ENCODE data around the gene HTR5A. TPM values are rescaled to one million over a fixed set of nuclear protein-coding genes. Genes with fewer than 3 reads are reported as not detected.

HTR5A gene
- total RNA-seq, 4 donors from 2014 or later = not detected

DNA sequence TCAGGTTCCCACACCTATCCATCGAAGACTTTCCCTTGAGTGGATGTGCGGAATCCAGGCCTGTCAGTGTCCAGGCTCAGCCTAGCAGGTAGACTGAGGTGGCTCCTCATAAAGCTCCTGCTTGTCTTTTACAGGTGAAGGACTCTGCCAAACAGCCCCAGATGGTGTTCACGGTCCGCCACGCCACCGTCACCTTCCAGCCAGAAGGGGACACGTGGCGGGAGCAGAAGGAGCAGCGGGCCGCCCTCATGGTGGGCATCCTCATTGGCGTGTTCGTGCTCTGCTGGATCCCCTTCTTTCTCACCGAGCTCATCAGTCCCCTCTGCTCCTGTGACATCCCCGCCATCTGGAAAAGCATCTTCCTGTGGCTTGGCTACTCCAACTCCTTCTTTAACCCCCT lies 13.9 kb downstream of the HTR5A start:
- H3K27me3 ChIP-seq = peaks cover 12% of the 10 kb centered on the region
- 85% methylated on average over 14 of the region's 14 CpGs for WGBS
- H3K4me3 ChIP-seq = no peak overlapping the region
- no peaks in the 10 kb centered on the region for H3K36me3 ChIP-seq
- DNase-seq (ENCODE audit: low spot score in 2 of 2) = no peak
- H3K4me1 ChIP-seq = no peaks in the 10 kb centered on the region
- no peak for TF ChIP-seq POLR2AphosphoS5 (IDR thresholded peaks at IDR 0.05)
- TF ChIP-seq, protein P1, sequence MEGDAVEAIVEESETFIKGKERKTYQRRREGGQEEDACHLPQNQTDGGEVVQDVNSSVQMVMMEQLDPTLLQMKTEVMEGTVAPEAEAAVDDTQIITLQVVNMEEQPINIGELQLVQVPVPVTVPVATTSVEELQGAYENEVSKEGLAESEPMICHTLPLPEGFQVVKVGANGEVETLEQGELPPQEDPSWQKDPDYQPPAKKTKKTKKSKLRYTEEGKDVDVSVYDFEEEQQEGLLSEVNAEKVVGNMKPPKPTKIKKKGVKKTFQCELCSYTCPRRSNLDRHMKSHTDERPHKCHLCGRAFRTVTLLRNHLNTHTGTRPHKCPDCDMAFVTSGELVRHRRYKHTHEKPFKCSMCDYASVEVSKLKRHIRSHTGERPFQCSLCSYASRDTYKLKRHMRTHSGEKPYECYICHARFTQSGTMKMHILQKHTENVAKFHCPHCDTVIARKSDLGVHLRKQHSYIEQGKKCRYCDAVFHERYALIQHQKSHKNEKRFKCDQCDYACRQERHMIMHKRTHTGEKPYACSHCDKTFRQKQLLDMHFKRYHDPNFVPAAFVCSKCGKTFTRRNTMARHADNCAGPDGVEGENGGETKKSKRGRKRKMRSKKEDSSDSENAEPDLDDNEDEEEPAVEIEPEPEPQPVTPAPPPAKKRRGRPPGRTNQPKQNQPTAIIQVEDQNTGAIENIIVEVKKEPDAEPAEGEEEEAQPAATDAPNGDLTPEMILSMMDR (IDR thresholded peaks at IDR 0.05) = no peak
- TF ChIP-seq POLR2A (IDR thresholded peaks at IDR 0.05) = no peak
- TF ChIP-seq EP300 (IDR thresholded peaks at IDR 0.05) = no peak
- no peaks in the 10 kb centered on the region for H3K9me3 ChIP-seq
- no peak overlapping the region for H3K27ac ChIP-seq

DNA sequence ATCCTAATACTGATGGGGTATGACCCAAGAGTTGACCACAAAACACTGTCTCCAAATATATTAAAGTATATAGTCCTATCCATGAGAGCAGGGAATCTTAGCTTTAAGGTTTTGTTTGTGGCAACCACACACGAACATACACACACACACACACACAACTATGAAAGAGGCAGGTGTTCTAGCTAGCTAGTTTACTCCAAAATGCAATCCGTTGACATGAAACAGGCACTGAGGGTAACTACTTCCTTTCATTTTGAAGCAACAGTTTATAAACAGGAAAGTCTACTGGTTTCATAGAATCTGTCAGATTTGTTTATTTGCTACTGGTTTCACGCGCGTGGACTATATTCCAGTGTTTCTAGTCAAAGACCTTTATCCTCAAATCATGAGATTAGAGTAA lies 14.8 kb downstream of the HTR5A start:
- 81% methylated on average over 5 of the region's 5 CpGs for WGBS
- no peak for DNase-seq (ENCODE audit: low spot score in 2 of 2)
- Histone ChIP-seq H3K27ac (no peak overlapping the region), H3K4me3 (no peak overlapping the region), H3K36me3 (no peaks in the 10 kb centered on the region), H3K4me1 (no peaks in the 10 kb centered on the region), H3K27me3 (peaks cover 12% of the 10 kb centered on the region), H3K9me3 (no peaks in the 10 kb centered on the region)
- TF ChIP-seq, protein P1 (IDR thresholded peaks at IDR 0.05) = no peak
- TF ChIP-seq POLR2A (IDR thresholded peaks at IDR 0.05) = no peak
- no peak for TF ChIP-seq POLR2AphosphoS5 (IDR thresholded peaks at IDR 0.05)
- TF ChIP-seq EP300 (IDR thresholded peaks at IDR 0.05) = no peak

DNA sequence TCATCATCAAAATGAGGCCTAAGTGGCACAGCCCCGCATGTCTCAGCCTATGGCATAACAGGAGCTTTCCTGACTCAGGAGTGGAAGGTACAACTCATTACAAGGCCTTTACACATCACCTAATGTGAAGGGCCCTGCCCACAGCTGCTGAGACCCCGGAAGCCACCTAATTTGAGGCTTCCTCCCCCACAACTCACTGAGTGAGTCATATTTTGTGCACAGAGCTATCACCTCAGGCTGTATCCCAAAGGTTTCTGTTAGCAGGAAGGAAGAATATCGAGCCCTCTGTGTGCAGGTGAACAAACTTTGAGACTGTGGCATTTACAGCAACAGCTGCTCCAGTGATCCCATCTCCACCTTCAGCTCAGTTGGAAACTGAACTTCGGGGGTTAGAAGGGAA lies 20.6 kb downstream of the HTR5A start:
- peaks cover 8% of the 10 kb centered on the region for H3K27me3 ChIP-seq
- H3K36me3 ChIP-seq = no peaks in the 10 kb centered on the region
- DNase-seq (ENCODE audit: low spot score in 2 of 2) = no peak
- TF ChIP-seq EP300 (IDR thresholded peaks at IDR 0.05) (no peak), POLR2AphosphoS5 (IDR thresholded peaks at IDR 0.05) (no peak), POLR2A (IDR thresholded peaks at IDR 0.05) (no peak)
- TF ChIP-seq, protein P1 (IDR thresholded peaks at IDR 0.05) = no peak
- H3K4me1 ChIP-seq = no peaks in the 10 kb centered on the region
- H3K4me3 ChIP-seq = no peak overlapping the region
- H3K27ac ChIP-seq = no peak overlapping the region
- 60% methylated on average over 3 of the region's 4 CpGs for WGBS
- H3K9me3 ChIP-seq = no peaks in the 10 kb centered on the region

DNA sequence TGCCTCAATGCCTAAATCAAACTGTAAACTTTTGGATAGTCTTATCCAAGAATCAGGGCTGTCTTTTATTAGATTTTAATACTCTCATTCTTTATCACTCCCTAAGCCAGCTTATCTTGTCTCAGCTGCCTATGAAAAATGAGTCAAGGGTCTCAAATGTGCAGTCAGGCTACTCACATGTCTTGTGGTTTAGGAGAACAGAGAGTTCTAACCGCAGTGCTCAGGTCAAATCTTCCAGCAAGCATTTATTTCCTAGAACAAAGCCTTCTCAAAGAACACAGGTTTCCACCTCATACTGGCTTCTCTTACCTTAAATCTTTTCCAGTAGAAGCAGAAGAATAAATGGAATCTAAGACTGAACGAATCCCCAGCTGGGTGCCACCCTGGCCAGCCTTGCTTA lies 23.5 kb downstream of the HTR5A start:
- Histone ChIP-seq H3K9me3 (no peaks in the 10 kb centered on the region), H3K27me3 (peaks cover 7% of the 10 kb centered on the region), H3K4me1 (no peaks in the 10 kb centered on the region), H3K4me3 (no peak overlapping the region), H3K36me3 (no peaks in the 10 kb centered on the region), H3K27ac (no peak overlapping the region)
- no peak for TF ChIP-seq POLR2AphosphoS5 (IDR thresholded peaks at IDR 0.05)
- TF ChIP-seq, protein P1 (IDR thresholded peaks at IDR 0.05) = no peak
- WGBS = 75% methylated on average over 2 of the region's 2 CpGs
- no peak for DNase-seq (ENCODE audit: low spot score in 2 of 2)

DNA sequence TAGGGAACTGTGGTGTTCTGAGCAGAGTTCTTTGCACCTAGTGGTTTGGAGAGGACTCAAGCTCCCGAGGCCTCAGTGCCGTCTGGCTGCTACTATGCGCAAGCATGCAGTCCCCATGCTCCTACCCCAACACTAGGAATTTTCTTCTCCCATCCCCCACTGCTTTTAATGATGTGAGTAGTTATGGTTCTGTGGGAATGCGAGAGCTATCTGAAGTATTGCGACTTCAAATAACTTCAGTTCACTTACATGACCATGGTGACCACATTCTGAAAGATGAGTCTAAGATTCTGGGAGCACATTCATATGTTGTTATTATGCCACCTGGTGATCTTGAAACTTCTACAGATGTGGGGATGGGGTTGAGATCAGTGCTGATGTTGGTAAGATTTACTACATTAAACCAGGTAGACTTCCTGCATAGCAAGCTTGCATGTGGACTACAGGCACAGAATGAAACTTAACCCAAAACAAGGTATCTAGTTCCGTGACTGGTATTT lies 24.6 kb downstream of the HTR5A start:
- Histone ChIP-seq H3K27me3 (peaks cover 7% of the 10 kb centered on the region), H3K27ac (no peak overlapping the region), H3K36me3 (no peaks in the 10 kb centered on the region), H3K9me3 (no peaks in the 10 kb centered on the region), H3K4me3 (no peak overlapping the region), H3K4me1 (no peaks in the 10 kb centered on the region)
- no peak for DNase-seq (ENCODE audit: low spot score in 2 of 2)
- TF ChIP-seq POLR2A (IDR thresholded peaks at IDR 0.05) (no peak), EP300 (IDR thresholded peaks at IDR 0.05) (no peak), POLR2AphosphoS5 (IDR thresholded peaks at IDR 0.05) (no peak)
- TF ChIP-seq, protein P1 (IDR thresholded peaks at IDR 0.05) = no peak
- 72% methylated on average over 6 of the region's 6 CpGs for WGBS
